Vagina (tissue), 2 donors: ENCODE data around the gene RILPL1. TPM values are rescaled to one million over a fixed set of nuclear protein-coding genes. Genes with fewer than 3 reads are reported as not detected.
"Not testable (repeated sequence)": the region's sequence is repeated elsewhere in the genome, so short reads cannot be mapped to it uniquely, and the experiment has no call there.

Experiments used
- DNase-seq, 2 donors: peaks; one replicate each; pipeline ENCODE4 v3.0.0-alpha.2; 2017; ENCODE audit errors: extremely low spot score in 2 of 2
- H3K27ac ChIP-seq: fragments of 200-600 bp; sonication (generic); one replicate; pipeline ENCODE4 v1.5.1; 2019
- H3K27me3 ChIP-seq: fragments of 200-600 bp; sonication (generic); one replicate; pipeline ENCODE4 v1.5.1; 2019
- H3K36me3 ChIP-seq, 2 donors: fragments of 200-600 bp; sonication (generic); one replicate each; pipeline ENCODE4 v1.5.1; 2017 to 2019
- H3K4me1 ChIP-seq: fragments of 200-600 bp; sonication (generic); one replicate; pipeline ENCODE4 v1.5.1; 2019
- H3K4me3 ChIP-seq, 2 donors: fragments of 200-600 bp; sonication (generic); 1 replicate in 1 of 2; 2 replicates in 1 of 2; pipeline ENCODE4 v1.5.1; 2016 to 2019
- H3K9me3 ChIP-seq: fragments of 200-600 bp; sonication (generic); one replicate; pipeline ENCODE4 v1.5.1; 2019
- CTCF ChIP-seq, 3 experiments: fragments of 450-650 bp in 2 of 3; fragments of 200-600 bp in 1 of 3; sonication (generic) in 1 of 3; IDR thresholded peaks; one replicate each; pipeline ENCODE4 v1.5.1; 2017 to 2019; ENCODE audit warnings: antibody characterized with exemption in 3 of 3, mild to moderate bottlenecking in 2 of 3, moderate library complexity in 2 of 3
- POLR2A ChIP-seq, 2 donors: fragments of 450-650 bp; IDR thresholded peaks; one replicate each; pipeline ENCODE4 v1.6.1; 2017; ENCODE audit warnings: antibody characterized with exemption in 2 of 2, mild to moderate bottlenecking in 2 of 2, moderate library complexity in 2 of 2
- POLR2AphosphoS5 ChIP-seq, 2 donors: sonication (generic); formaldehyde crosslinking; IDR thresholded peaks; one replicate each; pipeline ENCODE4 v1.9.0; 2017; ENCODE audit warnings: antibody characterized with exemption in 2 of 2, mild to moderate bottlenecking in 2 of 2, low read depth in 1 of 2; ENCODE audit not compliant: insufficient read depth in 1 of 2
- intact Hi-C: fragments of 100-400 bp; cut with DNase I; formaldehyde crosslinking; loops from one replicate; pipeline ENCODE4 v1.15.1; 2023
- total RNA-seq: library from RNA; depleted of rRNA; stranded (reverse); fragments of >200 nt; gene quantifications from one replicate; pipeline ENCODE4 v1.2.3, GENCODE V29; 2016

Gene RILPL1
- total RNA-seq, 1 donor from 2014 or later: 29.7 TPM

GRCh38 chr12:123522164-123522563 lies 11.4 kb downstream of the RILPL1 start:
- no peak for DNase-seq
- Histone ChIP-seq H3K4me3 (no peak overlapping the region), H3K27me3 (no peaks in the 10 kb centered on the region), H3K4me1 (peaks cover 14% of the 10 kb centered on the region), H3K27ac (no peak overlapping the region), H3K36me3 (peaks cover 0 to 37% of the 10 kb centered on the region in 2 donors), H3K9me3 (no peaks in the 10 kb centered on the region)
- intact Hi-C loops: no loop called here
- TF ChIP-seq POLR2AphosphoS5 (IDR thresholded peaks at IDR 0.05; ENCODE audit: insufficient read depth in 1 of 2, low read depth in 1 of 2) (no peak), POLR2A (IDR thresholded peaks at IDR 0.05) (no peak), CTCF (IDR thresholded peaks at IDR 0.05) (no peak)

GRCh38 chr12:123520567-123521474 lies 12.7 kb downstream of the RILPL1 start:
- H3K4me1 ChIP-seq: peaks cover 14% of the 10 kb centered on the region
- TF ChIP-seq POLR2AphosphoS5 (IDR thresholded peaks at IDR 0.05; ENCODE audit: insufficient read depth in 1 of 2, low read depth in 1 of 2) (no peak), CTCF (IDR thresholded peaks at IDR 0.05) (no peak), POLR2A (IDR thresholded peaks at IDR 0.05) (no peak)
- intact Hi-C loops: no loop called here
- H3K27ac ChIP-seq: no peak overlapping the region
- DNase-seq: no peak
- no peak overlapping the region for H3K4me3 ChIP-seq
- no peaks in the 10 kb centered on the region for H3K27me3 ChIP-seq
- H3K9me3 ChIP-seq: no peaks in the 10 kb centered on the region
- H3K36me3 ChIP-seq: peaks cover 0 to 48% of the 10 kb centered on the region in 2 donors

- DNase-seq: no peak
- no peak for TF ChIP-seq POLR2AphosphoS5 (IDR thresholded peaks at IDR 0.05; ENCODE audit: insufficient read depth in 1 of 2, low read depth in 1 of 2)
- no peak for TF ChIP-seq POLR2A (IDR thresholded peaks at IDR 0.05)
- TF ChIP-seq CTCF (IDR thresholded peaks at IDR 0.05): no peak
- H3K4me3 ChIP-seq: no peak overlapping the region
- no peaks in the 10 kb centered on the region for H3K27me3 ChIP-seq
- intact Hi-C loops: no loop called here
- H3K36me3 ChIP-seq: peaks cover 0 to 48% of the 10 kb centered on the region in 2 donors
- peaks cover 14% of the 10 kb centered on the region for H3K4me1 ChIP-seq
- no peak overlapping the region for H3K27ac ChIP-seq
- no peaks in the 10 kb centered on the region for H3K9me3 ChIP-seq
Observed at GRCh38 chr12:123519141-123520001, 14.1 kb downstream of the RILPL1 start.

- Histone ChIP-seq H3K9me3 (no peaks in the 10 kb centered on the region), H3K4me3 (no peak overlapping the region), H3K4me1 (peaks cover 14% of the 10 kb centered on the region), H3K36me3 (peaks cover 0 to 39% of the 10 kb centered on the region in 2 donors), H3K27me3 (no peaks in the 10 kb centered on the region), H3K27ac (no peak overlapping the region)
- intact Hi-C loops: no loop called here
- no peak for DNase-seq
- TF ChIP-seq POLR2AphosphoS5 (IDR thresholded peaks at IDR 0.05; ENCODE audit: insufficient read depth in 1 of 2, low read depth in 1 of 2) (no peak), CTCF (IDR thresholded peaks at IDR 0.05) (no peak), POLR2A (IDR thresholded peaks at IDR 0.05) (no peak)
Observed at GRCh38 chr12:123516216-123516780, 17.2 kb downstream of the RILPL1 start.

- intact Hi-C loops, DNase-seq, H3K9me3 ChIP-seq, H3K27me3 ChIP-seq, H3K4me3 ChIP-seq, H3K27ac ChIP-seq: not testable (repeated sequence)
- peaks cover 0 to 35% of the 10 kb centered on the region in 2 donors for H3K36me3 ChIP-seq
- peaks cover 11% of the 10 kb centered on the region for H3K4me1 ChIP-seq
Observed at GRCh38 chr12:123514582-123515221, 18.8 kb downstream of the RILPL1 start.
